ENCODE data around the gene XPNPEP3.
"Not testable (repeated sequence)": the region's sequence is repeated elsewhere in the genome, so short reads cannot be mapped to it uniquely, and the experiment has no call there.

DNA sequence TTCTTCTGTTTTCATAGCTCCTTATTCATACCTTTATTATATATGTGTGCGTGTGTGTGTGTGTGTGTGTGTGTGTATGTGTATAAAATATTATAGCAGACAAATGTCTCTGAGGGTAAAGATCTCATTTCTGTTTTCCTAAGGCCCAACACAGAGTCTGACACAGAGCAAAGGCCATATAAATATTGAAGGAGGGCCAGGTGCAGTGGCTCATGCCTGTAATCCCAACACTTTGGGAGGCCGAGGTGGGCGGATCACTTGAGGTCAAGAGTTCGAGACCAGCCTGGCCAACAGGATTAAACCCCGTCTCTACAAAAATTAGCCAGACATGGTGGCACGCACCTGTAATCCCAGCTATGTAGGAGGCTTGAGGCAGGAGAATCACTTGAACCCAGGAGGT, 11.4 kb downstream of the XPNPEP3 start:
- TF ChIP-seq, protein P1, sequence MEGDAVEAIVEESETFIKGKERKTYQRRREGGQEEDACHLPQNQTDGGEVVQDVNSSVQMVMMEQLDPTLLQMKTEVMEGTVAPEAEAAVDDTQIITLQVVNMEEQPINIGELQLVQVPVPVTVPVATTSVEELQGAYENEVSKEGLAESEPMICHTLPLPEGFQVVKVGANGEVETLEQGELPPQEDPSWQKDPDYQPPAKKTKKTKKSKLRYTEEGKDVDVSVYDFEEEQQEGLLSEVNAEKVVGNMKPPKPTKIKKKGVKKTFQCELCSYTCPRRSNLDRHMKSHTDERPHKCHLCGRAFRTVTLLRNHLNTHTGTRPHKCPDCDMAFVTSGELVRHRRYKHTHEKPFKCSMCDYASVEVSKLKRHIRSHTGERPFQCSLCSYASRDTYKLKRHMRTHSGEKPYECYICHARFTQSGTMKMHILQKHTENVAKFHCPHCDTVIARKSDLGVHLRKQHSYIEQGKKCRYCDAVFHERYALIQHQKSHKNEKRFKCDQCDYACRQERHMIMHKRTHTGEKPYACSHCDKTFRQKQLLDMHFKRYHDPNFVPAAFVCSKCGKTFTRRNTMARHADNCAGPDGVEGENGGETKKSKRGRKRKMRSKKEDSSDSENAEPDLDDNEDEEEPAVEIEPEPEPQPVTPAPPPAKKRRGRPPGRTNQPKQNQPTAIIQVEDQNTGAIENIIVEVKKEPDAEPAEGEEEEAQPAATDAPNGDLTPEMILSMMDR (IDR thresholded peaks at IDR 0.05) = not testable (repeated sequence)
- TF ChIP-seq POLR2AphosphoS5 (IDR thresholded peaks at IDR 0.05) = not testable (repeated sequence)

Data from esophagus muscularis mucosa (tissue), 3 donors.